Measurements from ENCODE around the gene GPR37. TPM values are rescaled to one million over a fixed set of nuclear protein-coding genes. Genes with fewer than 3 reads are reported as not detected.

The GPR37 gene
- total and polyA plus RNA-seq, 7 donors, result 0.09 to 0.89 (median 0.47) TPM

DNA sequence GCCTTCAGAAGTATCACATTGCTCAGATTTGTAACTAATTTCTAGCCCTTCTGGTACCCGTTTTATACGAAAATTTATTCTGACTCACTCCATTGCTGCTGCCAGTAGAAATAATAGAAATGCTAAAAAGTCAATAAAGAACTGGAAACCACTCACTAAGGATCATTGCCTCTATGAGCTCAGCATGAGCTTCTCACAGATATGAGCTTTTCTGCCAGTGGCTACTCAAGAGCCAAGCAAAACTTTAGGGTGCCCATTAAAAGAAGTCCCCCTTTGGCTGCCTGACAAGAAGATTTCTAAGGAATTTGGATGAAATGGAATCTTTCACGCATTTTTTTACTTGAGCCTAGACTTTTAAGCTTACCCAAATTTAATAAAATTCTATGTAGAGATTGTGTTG is 52.5 kb downstream of the GPR37 start:
- H3K27me3 ChIP-seq (ENCODE audit: insufficient read depth in 3 of 3, low read length in 2 of 3), result no peaks in the 10 kb centered on the region
- WGBS, 3 donors, result 42 to 59% (median 46%) methylated on average over 3 of the region's 3 CpGs
- H3K36me3 ChIP-seq (ENCODE audit: insufficient read depth in 1 of 2, low read depth in 1 of 2), result no peaks in the 10 kb centered on the region
- H3K27ac ChIP-seq, result no peak overlapping the region
- TF ChIP-seq, protein P1, sequence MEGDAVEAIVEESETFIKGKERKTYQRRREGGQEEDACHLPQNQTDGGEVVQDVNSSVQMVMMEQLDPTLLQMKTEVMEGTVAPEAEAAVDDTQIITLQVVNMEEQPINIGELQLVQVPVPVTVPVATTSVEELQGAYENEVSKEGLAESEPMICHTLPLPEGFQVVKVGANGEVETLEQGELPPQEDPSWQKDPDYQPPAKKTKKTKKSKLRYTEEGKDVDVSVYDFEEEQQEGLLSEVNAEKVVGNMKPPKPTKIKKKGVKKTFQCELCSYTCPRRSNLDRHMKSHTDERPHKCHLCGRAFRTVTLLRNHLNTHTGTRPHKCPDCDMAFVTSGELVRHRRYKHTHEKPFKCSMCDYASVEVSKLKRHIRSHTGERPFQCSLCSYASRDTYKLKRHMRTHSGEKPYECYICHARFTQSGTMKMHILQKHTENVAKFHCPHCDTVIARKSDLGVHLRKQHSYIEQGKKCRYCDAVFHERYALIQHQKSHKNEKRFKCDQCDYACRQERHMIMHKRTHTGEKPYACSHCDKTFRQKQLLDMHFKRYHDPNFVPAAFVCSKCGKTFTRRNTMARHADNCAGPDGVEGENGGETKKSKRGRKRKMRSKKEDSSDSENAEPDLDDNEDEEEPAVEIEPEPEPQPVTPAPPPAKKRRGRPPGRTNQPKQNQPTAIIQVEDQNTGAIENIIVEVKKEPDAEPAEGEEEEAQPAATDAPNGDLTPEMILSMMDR (IDR thresholded peaks at IDR 0.05), result no peak
- H3K4me3 ChIP-seq, result no peak overlapping the region
- intact Hi-C loops (cut with DNase I), result no loop called here
- no peaks in the 10 kb centered on the region for H3K9me3 ChIP-seq
- H3K4me1 ChIP-seq, result no peaks in the 10 kb centered on the region
- DNase-seq (no peak), ATAC-seq (no peak)

DNA sequence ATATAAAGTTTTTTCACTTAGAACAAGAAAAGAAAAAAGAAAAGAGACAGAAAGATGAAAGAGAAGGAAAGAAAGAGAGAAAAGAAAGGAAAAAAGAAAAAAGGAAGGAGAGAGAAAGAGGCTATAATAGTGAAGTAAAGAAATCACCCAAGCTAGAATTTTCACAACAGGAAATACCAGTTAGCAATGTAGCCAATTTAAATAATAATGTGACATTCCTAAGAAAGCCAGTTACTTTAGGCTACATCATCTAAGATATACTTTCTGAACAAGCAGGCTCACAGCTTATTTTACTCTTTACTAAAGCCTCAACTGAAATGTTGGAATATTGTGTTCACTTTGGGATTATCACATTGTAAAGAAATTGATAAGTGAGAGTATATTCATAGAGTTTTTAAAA is 53.6 kb downstream of the GPR37 start:
- intact Hi-C loops (cut with DNase I), result no loop called here
- TF ChIP-seq, protein P1 (IDR thresholded peaks at IDR 0.05), result no peak
- no peak for ATAC-seq

DNA sequence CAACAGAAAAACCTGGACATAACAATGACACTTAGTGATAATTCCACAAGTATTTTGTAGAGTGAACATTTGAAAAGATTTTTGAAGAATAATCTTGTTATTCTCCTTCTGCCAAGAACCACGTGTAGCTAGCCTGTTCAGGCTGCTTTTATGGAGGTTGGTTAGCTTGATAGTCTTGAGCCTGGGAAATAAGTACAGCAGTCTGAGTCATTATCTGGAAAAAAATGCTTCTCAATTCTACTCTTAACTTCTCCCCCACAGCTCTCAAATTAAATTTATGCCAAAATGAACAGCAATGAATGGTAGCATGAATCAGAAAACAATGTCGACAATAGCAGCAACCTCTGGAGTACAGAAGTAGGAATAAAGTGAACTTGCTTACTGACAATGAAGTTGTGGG is 63.2 kb downstream of the GPR37 start:
- WGBS, 3 donors, result 26 to 41% (median 37%) methylated on average over 2 of the region's 2 CpGs
- H3K27ac ChIP-seq, result peak overlapping the region; percentile 41
- H3K9me3 ChIP-seq, result no peaks in the 10 kb centered on the region

More for the DNA sequence above, 53.6 kb downstream of the GPR37 start:
- H3K9me3 ChIP-seq, result no peaks in the 10 kb centered on the region
- no peak for DNase-seq
- H3K27me3 ChIP-seq (ENCODE audit: insufficient read depth in 3 of 3, low read length in 2 of 3), result no peaks in the 10 kb centered on the region
- no peak overlapping the region for H3K27ac ChIP-seq
- H3K4me3 ChIP-seq, result no peak overlapping the region
- no peaks in the 10 kb centered on the region for H3K36me3 ChIP-seq (ENCODE audit: insufficient read depth in 1 of 2, low read depth in 1 of 2)
- no peaks in the 10 kb centered on the region for H3K4me1 ChIP-seq

DNA sequence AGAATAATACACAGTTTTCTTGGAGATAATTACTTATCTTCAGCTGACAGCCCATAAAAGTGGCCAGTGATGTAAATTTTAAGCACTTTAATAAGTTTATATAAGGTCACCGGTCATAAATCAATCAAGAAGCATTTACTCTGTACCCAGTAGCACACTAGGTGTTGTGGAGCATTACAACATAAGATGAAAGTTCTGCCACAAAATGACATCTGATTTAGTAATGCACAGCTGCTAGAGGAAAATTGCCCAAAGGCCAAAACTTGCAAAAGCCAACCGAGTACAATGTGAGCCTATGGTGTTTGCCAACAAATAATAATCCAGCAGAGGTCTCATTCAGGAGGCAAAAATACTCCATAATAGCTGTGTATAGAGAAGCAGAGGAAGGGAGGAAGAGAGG is 63.6 kb downstream of the GPR37 start:
- no peaks in the 10 kb centered on the region for H3K36me3 ChIP-seq (ENCODE audit: insufficient read depth in 1 of 2, low read depth in 1 of 2)
- TF ChIP-seq, protein P1 (IDR thresholded peaks at IDR 0.05), result no peak
- H3K27ac ChIP-seq, result peak overlapping the region; percentile 41
- WGBS, 3 donors, result 36 to 50% (median 44%) methylated on average over 2 of the region's 2 CpGs
- no peaks in the 10 kb centered on the region for H3K27me3 ChIP-seq (ENCODE audit: insufficient read depth in 3 of 3, low read length in 2 of 3)
- H3K4me1 ChIP-seq, result no peaks in the 10 kb centered on the region
- peak; percentile 67 to 95 (median 92) for ATAC-seq
- intact Hi-C loops (cut with DNase I), result no loop called here
- no peak overlapping the region for H3K4me3 ChIP-seq
- no peaks in the 10 kb centered on the region for H3K9me3 ChIP-seq
- no peak for DNase-seq

More for the DNA sequence above, 63.2 kb downstream of the GPR37 start:
- no peak overlapping the region for H3K4me3 ChIP-seq
- ATAC-seq, result peak in 3 of 4 donors; percentile 26 to 67 (median 56)
- no peaks in the 10 kb centered on the region for H3K27me3 ChIP-seq (ENCODE audit: insufficient read depth in 3 of 3, low read length in 2 of 3)
- no peak for DNase-seq
- H3K4me1 ChIP-seq, result no peaks in the 10 kb centered on the region
- intact Hi-C loops (cut with DNase I), result no loop called here
- TF ChIP-seq, protein P1 (IDR thresholded peaks at IDR 0.05), result no peak
- H3K36me3 ChIP-seq (ENCODE audit: insufficient read depth in 1 of 2, low read depth in 1 of 2), result no peaks in the 10 kb centered on the region

DNA sequence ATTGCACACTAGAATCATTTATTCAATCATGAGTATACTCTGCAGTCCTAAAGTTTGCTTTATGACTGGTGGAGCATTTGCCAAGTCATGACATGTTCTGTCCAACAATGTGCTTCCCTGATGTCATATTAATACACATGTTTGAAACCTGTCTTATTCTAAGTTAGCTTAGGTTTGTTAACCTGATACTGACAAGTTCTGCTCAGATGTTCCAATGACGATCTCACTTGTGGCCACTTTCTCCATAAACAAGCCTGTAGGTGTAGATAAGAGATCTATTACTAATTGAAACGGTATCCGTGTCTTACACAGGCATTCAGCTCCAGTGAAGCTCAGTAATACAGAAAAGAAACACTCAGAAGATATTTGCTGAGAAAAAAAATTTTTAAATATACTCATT is 64.9 kb downstream of the GPR37 start:
- Histone ChIP-seq H3K4me1 (no peaks in the 10 kb centered on the region), H3K27ac (no peak overlapping the region), H3K27me3 (ENCODE audit: insufficient read depth in 3 of 3, low read length in 2 of 3) (no peaks in the 10 kb centered on the region), H3K36me3 (ENCODE audit: insufficient read depth in 1 of 2, low read depth in 1 of 2) (no peaks in the 10 kb centered on the region), H3K9me3 (no peaks in the 10 kb centered on the region), H3K4me3 (no peak overlapping the region)
- intact Hi-C loops (cut with DNase I), result no loop called here
- peak in 1 of 4 donors; percentile 18 for ATAC-seq
- TF ChIP-seq, protein P1 (IDR thresholded peaks at IDR 0.05), result no peak
- DNase-seq, result no peak
- 26 to 46% (median 33%) methylated on average over 3 of the region's 3 CpGs for WGBS, 3 donors

Measured in psoas muscle (tissue), 8 donors.